Thoracic aorta (tissue), 2 donors: Measurements from ENCODE around the gene RPN1. TPM values are rescaled to one million over a fixed set of nuclear protein-coding genes. Genes with fewer than 3 reads are reported as not detected.

ENCODE experiments used
- ATAC-seq: fragments of 150-250 bp; one replicate; pipeline ENCODE4 v1.8.0; 2017; ENCODE audit warnings: low read depth; ENCODE audit not compliant: insufficient number of reproducible peaks, low FRiP score
- DNase-seq: peaks from one replicate; pipeline ENCODE4 v3.0.0-alpha.2; 2020; ENCODE audit warnings: low spot score
- H3K27ac ChIP-seq, 2 donors: fragments of 200-600 bp; sonication (generic); 1 replicate in 1 of 2; 2 replicates in 1 of 2; pipeline ENCODE4 v1.5.1; 2016; ENCODE audit warnings: mild to moderate bottlenecking in 2 of 2, moderate library complexity in 2 of 2
- H3K27me3 ChIP-seq: fragments of 200-600 bp; sonication (generic); replicated peaks from 2 replicates; pipeline ENCODE4 v1.6.0; 2016; ENCODE audit warnings: mild to moderate bottlenecking; ENCODE audit not compliant: insufficient read depth
- H3K36me3 ChIP-seq: fragments of 200-600 bp; sonication (generic); one replicate; pipeline ENCODE4 v1.5.1; 2016
- H3K4me1 ChIP-seq, 2 donors: fragments of 200-600 bp; sonication (generic); 1 replicate in 1 of 2; 2 replicates in 1 of 2; pipeline versions ENCODE4 v1.5.1 to v1.6.0; 2016; ENCODE audit warnings: low read depth in 2 of 2, mild to moderate bottlenecking in 1 of 2; ENCODE audit not compliant: control insufficient read depth in 1 of 2
- H3K4me3 ChIP-seq: fragments of 200-600 bp; sonication (generic); 2 replicates; pipeline ENCODE4 v1.5.1; 2016; ENCODE audit warnings: mild to moderate bottlenecking
- H3K9me3 ChIP-seq: fragments of 200-600 bp; sonication (generic); 2 replicates; pipeline ENCODE4 v1.5.1; 2016
- CTCF ChIP-seq: fragments of 200-600 bp; sonication (generic); IDR thresholded peaks from one replicate; pipeline ENCODE4 v1.5.1; 2019; ENCODE audit warnings: antibody characterized with exemption
- total RNA-seq, 2 donors: library from RNA; depleted of rRNA; stranded (reverse); fragments of >200 nt; gene quantifications; one replicate each; pipeline versions ENCODE4 v1.1.0 to v1.2.3, GENCODE V29; 2016

The RPN1 gene
- total RNA-seq, 2 donors from 2014 or later = 202 to 227 TPM

- Histone ChIP-seq H3K9me3 (no peaks in the 10 kb centered on the region), H3K36me3 (no peaks in the 10 kb centered on the region), H3K27ac (peak overlapping the region; percentile 64 to 65), H3K27me3 (no peaks in the 10 kb centered on the region), H3K4me3 (peak overlapping the region; percentile 76), H3K4me1 (peaks cover 5 to 10% of the 10 kb centered on the region in 2 donors)
- ATAC-seq (peak; percentile 12), DNase-seq (no peak)
- no peak for TF ChIP-seq CTCF
These were observed 42.9 kb downstream of the RPN1 start for GRCh38 chr3:128607710-128608048.

DNA sequence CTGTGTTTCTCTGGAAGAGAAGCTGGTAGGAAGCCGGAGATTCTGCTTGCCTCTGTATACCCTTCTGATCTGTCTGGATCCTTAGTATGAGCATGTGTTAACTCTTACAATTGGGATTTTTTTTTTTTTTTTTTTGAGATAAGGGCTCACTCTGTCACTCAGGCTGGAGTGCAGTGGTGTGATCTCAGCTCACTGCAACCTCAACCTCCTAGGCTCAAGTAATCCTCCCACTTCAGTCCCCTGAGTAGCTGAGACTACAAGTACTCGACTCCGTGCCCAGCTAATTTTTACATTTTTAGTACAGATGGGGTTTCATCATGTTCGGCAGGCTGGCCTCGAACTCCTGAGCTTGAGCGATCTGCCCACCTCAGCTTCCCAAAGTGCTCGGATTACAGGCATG lies 44.5 kb downstream of the RPN1 start:
- no peak for ATAC-seq
- Histone ChIP-seq H3K4me1 (peaks cover 5 to 10% of the 10 kb centered on the region in 2 donors), H3K27me3 (no peaks in the 10 kb centered on the region), H3K27ac (no peak overlapping the region), H3K4me3 (no peak overlapping the region), H3K36me3 (no peaks in the 10 kb centered on the region), H3K9me3 (no peaks in the 10 kb centered on the region)
- no peak for DNase-seq
- TF ChIP-seq CTCF = no peak

GRCh38 chr3:128605091-128606046 lies 45.2 kb downstream of the RPN1 start:
- H3K9me3 ChIP-seq = no peaks in the 10 kb centered on the region
- no peak overlapping the region for H3K4me3 ChIP-seq
- DNase-seq (no peak), ATAC-seq (no peak)
- H3K27ac ChIP-seq = no peak overlapping the region
- no peaks in the 10 kb centered on the region for H3K36me3 ChIP-seq
- no peak for TF ChIP-seq CTCF
- no peaks in the 10 kb centered on the region for H3K27me3 ChIP-seq
- H3K4me1 ChIP-seq = peaks cover 5 to 10% of the 10 kb centered on the region in 2 donors

- TF ChIP-seq CTCF = no peak
- no peak for ATAC-seq
- no peaks in the 10 kb centered on the region for H3K9me3 ChIP-seq
- H3K4me3 ChIP-seq = no peak overlapping the region
- no peaks in the 10 kb centered on the region for H3K27me3 ChIP-seq
- peaks cover 5 to 10% of the 10 kb centered on the region in 2 donors for H3K4me1 ChIP-seq
- no peak overlapping the region for H3K27ac ChIP-seq
- H3K36me3 ChIP-seq = no peaks in the 10 kb centered on the region
- no peak for DNase-seq
These were observed 46.5 kb downstream of the RPN1 start for GRCh38 chr3:128603811-128604775.

DNA sequence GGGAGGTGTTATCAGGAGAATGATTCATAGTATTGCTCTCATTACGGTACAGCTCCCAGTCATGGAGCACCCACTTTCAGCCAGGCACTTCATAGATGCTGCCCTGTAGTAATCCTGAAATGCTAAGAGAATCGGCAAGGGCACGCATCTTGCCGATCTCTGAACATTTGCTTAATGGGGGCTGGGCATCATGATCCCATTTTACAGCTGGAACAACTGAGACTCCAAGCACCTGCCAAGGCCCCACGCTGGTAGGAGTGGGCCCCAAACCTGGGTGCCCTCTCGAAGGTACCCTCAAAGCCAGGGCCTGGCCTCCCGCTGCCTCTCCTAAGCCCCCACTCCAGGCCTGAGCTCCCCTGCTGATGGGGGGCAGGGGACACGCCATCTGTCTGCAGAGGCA lies 47.3 kb downstream of the RPN1 start:
- no peaks in the 10 kb centered on the region for H3K27me3 ChIP-seq
- H3K9me3 ChIP-seq = no peaks in the 10 kb centered on the region
- peaks cover 5 to 10% of the 10 kb centered on the region in 2 donors for H3K4me1 ChIP-seq
- no peaks in the 10 kb centered on the region for H3K36me3 ChIP-seq
- H3K4me3 ChIP-seq = no peak overlapping the region
- TF ChIP-seq CTCF = no peak
- H3K27ac ChIP-seq = no peak overlapping the region
- ATAC-seq (no peak), DNase-seq (no peak)
